Epidermal melanocyte (primary cell): ENCODE data around the gene DRD3.

Source experiments
- DNase-seq: peaks from one replicate; pipeline ENCODE4 v3.0.0; 2011; ENCODE audit warnings: low spot score; ENCODE audit not compliant: insufficient read length

The DRD3 gene

DNA sequence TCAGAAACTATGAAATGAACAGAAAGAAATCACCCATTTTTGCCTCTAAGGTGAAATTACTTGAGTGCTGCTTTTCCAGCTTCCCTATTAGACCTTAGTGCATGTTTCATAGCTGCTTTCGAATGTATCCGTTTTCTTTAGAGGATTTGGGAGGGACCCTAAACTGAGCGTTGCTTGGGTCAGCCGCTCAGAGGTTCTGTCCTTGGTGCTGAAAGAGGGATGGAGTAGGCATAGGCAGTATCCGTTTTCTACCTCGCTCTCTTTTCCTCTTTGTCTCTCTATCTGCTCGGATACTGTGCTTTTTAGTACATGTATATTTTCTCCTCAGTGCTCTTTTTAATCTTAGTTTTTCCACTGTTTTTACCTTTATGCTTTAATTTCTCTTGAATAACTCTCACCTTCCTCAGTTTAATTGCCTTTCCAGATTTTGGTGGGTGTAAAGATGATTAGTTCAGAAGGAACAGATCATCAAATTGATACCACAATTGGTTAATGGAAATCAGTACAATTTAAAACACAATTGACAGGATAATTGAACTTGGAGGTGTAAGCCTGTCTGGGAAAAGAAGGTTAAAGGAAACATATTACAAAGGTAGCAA, at the start of gene DRD3:
DRD3 (minus strand) TSS at position 283 of the 599 bp plus-strand sequence. CDS start 7,060 bp downstream, outside the sequence.
- DNase-seq = no peak

DNA sequence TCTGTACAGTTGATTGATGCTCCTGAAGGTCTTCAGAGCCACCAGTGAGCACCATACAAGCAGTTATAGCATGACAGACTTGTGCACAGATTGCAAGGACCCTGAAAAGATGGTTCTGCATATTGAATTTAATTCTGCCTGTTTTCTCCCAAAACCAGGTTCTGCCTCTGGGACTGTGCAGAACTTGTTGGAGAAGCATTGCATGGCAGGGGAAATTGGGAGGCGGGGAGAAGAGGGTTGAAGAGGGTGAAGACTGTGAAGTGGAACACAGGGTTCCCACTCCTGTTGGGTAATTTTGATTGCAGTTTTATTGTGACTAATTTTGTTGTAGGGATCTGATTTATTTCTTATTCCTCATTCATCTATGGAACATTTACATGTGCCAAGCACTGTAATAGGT, 48.2 kb upstream of the DRD3 start:
- DNase-seq = no peak

DNA sequence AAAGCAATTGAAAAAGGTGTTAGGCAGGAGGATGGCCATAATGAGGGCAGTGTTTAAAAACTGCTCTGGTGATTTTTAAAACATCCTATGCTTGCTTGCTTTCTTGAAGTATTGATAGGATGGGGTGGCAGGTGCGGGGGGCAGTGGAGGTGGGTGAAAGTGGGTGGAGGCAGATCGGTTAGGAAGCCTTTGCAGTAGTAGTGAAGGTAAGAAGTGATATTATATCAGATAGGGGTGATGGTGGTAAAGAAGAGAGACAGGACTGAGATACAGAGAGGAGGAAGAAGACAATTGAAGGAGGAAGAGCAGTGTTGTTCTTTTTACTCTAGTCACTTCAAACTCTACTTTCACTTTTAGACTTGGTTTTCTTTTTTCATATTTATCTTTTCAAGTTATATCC, 47.5 kb upstream of the DRD3 start:
- no peak for DNase-seq

DNA sequence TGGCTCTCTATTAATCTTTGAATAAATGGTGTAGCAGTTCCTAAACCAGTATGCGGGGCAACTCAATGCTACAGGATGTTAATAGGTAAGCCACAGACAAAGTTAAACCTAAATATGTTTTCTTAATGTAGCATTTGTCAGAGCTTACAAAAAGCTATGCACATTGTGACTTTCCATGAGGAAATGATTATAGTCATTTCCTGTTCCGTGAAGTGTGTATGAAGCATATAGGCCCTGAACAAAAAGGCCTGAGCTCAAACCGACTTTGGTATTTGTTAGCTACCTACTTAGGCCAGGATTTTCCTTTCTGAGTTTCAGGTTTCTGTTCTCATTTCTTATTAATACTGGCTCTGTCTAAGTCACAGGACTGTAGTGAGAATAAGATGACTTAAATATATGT, 44.3 kb upstream of the DRD3 start:
- no peak for DNase-seq

DNA sequence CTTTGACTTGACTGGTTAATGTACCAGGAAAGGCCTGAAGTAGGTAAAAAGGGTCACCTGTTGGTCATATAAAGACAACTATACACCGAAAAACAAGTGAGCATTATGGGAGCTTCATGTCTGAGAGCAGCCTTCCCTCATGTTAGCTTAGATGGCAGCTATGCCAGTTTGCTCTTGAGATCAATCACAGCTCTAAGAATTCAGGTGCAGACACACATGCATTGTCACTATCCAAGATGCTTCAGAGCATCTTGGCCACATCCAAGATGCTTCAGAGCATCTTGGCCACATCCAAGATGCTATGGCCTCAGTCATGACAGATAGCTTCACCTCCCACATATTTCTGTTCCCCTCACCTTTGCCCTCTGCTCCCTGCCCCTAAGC, 43.0 kb upstream of the DRD3 start:
- no peak for DNase-seq

DNA sequence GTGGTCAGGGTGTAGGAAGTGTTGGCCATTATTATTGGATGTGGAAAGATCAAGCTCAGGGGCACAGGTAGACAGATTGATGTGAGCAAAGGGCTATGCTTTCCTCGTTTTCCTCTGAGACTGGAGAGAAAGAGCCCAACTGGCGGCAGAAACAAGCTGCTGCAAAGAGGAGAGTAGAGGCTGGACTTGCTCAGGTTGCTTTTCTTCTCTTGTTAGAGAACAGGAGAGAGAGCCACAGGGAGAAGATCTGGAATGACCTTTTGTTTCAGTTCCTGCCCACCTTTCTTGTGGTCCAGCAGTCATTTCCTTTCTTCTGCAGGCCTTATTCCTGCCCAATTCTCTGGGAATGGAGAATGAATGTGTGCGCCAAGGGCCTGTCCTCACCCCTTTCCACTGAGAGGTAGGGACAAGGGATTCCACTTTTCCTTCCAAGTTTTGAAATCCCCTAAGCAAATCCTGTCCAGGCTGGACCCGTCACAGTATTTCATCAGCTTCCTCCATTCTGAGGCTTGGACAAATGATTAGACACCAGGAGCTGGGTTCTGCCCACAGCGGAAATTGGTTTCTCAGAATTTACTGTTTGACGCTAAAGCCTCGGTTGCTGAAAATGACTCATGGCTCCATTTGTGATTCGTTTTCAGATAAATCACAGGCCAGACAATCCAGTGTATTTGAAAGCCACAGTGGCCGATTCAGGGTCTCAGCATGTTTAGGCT, 42.5 kb upstream of the DRD3 start:
- DNase-seq = no peak

DNA sequence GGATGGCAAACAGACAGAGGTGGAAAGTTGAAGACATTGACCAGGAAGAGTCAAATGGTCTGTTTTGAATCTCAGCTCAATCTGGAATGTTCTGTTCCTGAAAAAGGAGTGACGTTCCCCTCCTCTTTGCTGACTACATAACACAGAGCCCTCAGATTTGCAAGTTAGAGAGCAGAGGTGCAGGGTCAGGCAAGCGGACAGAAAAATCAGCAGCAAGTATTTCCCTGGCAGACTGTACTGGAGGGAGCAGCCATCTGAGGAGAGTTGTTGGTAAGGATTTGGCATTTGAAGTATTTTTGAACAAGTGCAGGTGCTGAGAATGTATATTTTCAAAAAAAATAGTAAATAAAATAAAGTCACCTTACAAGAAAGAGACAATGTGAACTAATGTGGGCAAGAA, 40.9 kb upstream of the DRD3 start:
- DNase-seq = no peak

DNA sequence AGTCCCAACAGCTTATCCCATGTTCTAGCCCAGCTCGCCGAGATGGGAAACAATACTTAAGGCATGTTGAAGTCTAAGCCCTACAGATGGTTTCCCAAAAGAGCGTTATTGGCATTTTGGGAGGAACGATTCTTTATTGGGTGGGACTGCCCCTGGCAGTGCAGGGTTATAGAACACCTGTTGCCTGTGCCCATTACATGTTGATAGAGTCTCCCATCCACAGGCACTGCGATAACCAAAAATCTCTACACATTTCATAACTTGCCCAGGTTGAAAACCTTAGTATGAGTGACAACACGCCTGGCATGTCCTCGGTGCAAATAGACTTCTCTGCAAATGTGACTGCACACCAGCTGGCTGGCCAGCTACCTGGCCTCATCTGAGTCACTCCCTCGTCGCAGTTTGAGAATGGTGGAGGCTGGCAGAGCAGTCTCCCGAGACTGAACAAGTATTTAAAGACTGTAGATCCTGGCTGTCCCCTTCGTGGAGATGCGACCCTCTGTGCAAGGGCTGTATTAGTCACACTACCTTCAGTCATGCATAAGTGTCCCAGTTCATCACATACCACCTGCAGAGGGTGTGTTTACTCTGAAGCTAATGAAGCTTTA, 39.8 kb upstream of the DRD3 start:
- no peak for DNase-seq

DNA sequence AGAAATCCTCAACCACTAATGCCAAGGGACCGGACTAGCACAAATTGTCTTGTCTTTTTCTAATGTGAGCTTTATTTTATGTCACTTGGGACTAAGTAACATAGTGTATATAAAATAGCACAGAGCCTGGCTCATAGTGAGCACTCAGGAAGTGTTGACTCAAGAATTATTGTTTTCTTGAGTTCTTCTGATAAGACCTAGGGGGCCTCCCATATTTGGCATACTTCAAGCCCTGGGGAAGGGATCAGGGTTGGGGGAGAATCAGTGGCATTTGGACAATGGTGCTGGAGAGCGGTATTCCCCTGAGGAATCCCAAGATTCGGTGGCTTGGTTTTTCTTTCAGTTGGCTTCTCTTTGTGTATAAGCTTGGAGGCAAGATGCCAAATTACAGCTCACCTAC, 39.2 kb upstream of the DRD3 start:
- DNase-seq = no peak

DNA sequence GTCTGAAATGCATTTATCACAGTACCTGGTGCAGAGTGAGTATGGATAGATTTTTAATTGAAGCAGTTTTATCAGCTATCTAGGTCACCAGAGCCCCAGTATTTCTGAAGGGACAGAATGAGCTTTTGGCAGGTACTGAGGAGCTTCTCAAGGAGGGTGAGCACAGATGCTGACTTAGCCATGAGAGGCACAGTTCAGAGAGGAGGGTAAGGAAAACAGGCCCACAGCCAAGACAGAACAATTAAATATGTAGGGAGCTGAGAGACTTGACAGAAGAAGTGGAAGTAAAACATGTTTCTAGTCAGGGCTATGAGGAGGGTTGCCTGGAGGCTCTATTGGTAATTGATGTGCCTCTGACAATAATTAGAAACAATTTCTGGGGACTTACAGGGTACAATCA, 38.4 kb upstream of the DRD3 start:
- DNase-seq = no peak

DNA sequence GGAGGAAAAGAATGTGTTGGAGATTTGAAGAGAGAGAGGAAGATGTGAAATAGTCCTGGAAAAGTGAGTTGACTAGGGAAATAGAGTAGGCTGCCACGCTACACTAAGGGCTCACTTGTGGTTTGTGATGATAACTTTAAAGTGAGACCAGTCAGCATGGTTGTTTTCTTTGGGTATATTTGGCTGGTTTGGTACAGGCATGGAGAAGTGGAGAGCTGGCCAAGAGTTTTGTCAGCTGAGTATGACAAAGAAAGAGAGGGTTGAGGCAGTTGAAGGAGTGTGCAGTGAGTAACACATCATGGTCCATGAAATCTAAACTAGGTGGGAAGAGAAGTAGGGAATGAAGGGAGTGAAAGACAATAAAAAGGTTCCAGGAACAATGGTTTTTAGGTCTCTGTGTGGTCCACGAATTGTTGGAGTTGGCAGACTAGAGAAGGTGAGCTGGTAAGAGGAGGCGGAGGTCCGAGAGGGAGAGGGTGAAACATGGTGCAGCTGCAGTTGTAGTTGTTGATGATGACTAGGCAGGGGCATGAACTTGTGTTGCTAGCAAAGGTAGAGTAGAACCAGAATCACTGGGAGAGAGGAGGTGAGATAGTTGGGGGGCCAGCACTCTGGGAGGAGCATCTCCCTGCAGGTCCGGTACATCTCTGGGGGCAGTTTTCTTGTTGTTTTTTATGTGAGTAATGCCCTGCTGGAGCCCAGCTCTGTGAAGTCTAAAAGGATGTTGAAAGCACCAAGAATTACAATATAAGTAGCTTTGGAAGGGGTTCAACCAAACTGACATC, 37.5 kb upstream of the DRD3 start:
- no peak for DNase-seq

DNA sequence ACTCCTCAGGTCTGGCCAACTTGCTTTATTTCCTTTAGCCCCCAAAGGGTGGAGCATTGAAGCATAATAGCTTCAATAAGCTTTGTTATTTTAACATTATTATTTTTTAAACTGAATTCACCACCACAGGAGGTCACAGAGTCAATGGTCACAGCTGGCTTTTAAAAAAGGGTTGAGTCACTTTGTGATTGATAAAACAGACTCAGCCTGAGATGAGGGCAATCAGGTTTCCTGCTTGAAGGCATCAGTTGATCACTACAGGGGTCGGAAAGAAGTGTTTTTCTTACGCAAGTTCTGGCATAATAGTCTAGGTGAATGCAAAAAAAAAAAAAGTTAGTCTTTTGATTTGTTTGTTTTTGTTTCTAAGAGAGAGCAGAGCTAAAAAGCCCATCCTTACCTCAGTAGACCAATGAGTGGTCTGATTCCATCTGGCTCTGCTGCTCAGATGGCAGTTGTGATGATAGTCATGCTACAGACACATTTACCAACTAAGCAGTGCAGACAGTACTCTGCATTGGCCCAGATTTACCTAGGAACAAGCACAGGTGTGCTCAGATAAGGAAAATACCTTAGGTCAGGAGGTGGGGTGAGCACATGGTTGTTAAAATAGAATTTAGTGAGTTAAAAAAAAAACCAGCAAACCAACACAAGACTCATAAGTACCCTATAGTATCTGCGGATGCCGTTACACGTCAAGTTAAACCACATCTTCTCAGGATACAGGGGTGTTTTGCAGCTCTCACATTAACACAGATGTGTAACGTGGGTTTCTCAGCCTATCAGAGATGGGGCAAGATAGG, 35.9 kb upstream of the DRD3 start:
- DNase-seq = no peak

DNA sequence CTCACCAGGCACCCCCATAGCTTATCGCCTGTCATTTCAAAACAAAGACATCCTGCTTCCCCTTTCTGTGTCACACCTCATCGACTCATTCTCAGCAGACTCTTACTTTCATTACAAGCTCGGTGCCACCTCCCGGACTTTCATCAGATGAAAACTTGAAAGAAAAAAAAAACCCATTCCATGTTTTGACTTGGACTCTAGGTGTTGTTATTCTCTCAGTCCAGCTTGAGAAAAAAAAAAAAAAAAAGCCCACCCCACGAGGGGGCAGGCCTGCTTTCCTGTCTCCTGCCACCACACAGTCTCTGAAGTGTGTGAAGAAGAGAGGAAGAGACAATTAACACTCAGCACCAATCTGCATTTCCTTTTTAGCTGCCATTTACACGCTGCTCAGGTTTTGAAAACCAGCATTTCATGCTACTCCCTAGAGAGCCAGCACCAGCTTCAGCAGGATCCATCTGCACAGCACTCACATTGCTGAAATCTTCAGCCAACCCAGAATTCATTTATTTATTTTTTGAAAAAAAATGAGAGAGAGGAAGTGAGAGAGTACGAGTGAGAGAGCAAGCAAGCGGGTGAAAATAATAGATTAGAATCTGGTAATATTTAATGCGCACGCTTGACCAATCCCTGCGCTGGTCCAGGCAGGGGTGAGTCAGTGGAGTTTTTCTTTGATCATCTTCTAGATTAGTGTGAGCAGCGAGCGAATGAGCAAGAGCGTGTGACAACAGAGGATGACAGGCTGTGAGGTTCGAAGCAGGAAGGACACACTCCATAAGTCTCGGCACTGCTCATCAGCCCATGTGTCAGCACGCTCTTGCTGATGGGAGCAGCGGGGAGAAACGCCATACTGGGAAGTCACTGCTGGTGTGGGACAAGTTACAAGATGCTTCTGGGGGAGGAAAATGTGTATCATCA, 35.0 kb upstream of the DRD3 start:
- DNase-seq = no peak

DNA sequence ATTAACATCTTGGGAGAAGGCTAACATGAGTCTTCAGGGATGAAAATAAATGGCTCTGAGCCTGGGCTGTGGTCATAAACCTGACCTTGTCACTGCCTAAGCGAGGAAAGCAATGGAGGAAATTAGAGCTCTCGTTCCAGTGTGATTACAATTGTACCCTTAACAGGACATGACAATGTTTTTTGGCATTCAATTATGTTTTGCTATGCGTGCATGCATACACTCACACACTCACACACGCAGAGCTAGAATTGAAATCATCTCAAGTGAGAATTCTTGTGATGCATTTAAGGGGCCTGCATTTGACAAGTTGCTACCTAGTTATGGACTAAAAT, 34.4 kb upstream of the DRD3 start:
- DNase-seq = no peak

DNA sequence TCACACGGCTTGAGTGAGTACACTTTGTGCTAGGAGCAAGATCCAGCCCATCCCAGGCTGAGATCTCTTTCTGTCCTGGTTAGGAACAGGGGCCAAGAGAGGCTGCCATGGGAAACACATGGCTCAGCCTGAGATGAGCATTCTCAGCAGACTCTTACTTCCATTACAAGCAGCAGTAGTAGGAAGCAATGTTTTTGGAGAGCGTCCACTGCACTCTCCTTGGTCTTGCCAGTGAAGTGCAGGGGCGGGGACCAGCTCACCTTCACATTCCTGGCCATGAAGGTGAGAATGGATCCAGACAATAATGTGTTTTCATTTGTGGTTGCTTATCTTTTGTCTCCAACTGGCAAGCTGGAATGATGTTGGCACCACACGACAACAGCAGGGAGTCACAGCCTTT, 33.8 kb upstream of the DRD3 start:
- no peak for DNase-seq

DNA sequence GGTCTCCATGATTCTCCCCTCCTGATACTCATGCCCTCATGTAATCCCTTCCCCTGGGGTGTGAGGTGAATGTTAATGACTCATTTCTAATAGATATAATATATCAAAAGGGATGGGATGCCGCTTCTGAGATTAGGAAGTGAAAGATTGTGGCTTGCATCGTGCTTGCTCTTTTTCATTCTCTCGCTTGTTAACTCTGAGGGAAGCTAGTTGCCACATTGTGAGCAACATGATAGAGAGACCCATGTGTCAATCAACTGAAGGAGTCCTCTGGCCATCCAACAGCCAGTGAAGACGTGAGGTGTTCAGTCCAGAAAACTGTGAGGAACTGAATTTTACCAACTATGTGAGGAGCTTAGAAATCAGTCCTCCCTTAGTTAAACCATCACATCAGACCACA, 28.9 kb upstream of the DRD3 start:
- DNase-seq = no peak

DNA sequence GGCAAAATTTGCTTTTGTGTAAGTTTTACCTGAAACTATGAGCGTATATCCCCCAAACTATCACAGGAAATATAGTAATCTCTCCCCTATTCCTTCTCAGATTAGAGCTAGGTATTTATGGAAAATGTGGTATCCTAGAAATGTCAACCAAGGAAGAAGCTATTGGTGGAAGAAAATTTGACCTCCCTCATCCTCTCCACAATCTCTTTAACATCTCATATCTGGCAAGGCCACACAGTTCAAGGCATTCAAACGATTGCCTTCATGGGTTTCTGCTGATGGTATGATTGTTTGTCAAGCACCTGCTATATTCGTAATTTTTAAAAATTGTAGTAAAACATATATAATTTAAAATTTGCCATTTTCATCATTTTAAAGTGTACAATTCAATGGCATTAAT, 27.5 kb upstream of the DRD3 start:
- DNase-seq = no peak

DNA sequence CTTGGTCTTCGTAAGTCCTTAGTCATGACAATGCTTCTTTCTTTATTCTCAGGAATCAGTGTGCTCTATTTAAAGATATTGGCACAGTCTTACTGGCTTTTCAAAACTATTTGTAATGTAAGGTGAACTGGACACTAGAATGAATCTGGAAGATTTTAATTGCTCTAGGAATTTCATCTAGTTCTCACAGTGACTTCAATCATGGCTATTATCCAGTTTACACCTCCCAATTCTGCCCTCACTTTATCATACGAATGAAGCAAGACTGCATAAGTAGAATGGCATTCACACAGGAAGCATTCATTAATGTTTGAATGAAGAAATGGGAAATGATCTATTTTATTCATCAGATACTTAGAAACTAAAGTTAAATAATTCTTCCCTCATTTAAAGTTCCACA, 26.7 kb upstream of the DRD3 start:
- DNase-seq = no peak

DNA sequence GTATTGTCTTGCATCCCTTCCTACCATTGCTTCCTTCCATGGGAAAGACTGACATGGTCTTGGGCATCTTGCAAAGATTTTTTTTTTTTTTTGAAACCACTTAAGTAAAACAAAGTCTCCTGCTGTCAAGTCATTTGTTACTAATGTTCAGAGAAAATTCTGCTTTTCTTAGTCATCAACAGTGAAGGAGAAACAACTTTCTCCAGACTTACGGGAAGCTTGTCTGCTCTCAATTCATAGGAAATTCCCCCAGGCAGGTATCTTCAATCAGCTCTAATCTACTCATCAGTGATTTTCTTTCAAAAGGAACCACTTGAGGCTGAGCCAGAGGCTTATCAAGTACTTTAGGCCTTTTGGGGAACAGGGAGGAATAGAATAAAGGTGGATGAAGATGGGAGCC, 15.9 kb upstream of the DRD3 start:
- DNase-seq = no peak

DNA sequence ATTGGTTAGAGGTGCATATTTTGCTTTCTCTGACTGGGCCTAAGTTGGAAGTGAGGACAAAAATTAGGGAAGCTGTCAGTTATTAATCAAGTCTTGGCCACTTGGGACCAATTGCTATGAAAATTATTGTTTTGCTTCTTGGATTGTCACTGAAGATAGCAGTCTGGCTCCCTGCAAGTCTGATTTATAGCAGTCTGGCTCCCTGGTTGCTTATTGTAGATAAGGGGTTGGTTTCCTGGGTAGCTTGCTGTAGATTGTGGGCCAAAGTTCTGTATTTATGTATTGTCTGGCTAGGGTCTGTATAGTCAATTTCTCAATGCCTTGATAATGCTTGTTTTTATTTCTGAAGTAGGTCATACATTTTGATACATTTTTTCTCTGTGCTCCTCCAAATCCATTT, 13.3 kb upstream of the DRD3 start:
- DNase-seq = no peak

DNA sequence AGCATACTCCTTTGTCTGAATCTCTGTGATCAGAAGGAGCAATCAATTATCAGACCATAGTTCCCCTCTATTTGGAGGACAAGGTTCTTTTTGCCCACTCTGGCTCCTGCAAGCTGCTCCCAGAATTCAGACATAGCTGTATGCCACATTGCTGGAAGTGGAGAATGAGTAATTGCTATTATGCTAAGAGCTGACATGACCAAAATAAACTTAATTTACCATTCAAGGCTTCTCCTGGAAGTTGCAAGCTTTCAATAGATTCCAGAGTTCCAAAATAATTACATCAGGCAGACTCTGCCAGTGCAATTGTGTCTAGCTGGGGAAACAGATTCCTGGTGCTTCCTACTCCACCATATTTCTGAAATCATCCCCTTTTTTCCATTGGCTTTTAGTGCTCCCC, 7.6 kb upstream of the DRD3 start:
- DNase-seq = no peak
